OCI-LY1 (cell line): ENCODE measurements around the gene PAK4.

Experiments used
- H2AFZ ChIP-seq: fragments of 200-600 bp; sonication (generic), shearing (Covaris generic); 2 replicates; pipeline ENCODE4 v1.6.0; 2014; ENCODE audit warnings: antibody characterized with exemption, mild to moderate bottlenecking, low read length
- H3F3A ChIP-seq: fragments of 200-600 bp; sonication (generic), shearing (Covaris generic); 2 replicates; pipeline ENCODE4 v1.6.0; 2014; ENCODE audit warnings: mild to moderate bottlenecking, antibody characterized with exemption, low read length, moderate library complexity; ENCODE audit not compliant: insufficient read depth
- H3K27ac ChIP-seq: fragments of 200-600 bp; sonication (generic); 2 replicates; pipeline ENCODE4 v1.5.1; 2014; ENCODE audit warnings: low read length, mixed run types, mild to moderate bottlenecking, low read depth; ENCODE audit not compliant: poor library complexity, severe bottlenecking
- H3K27me3 ChIP-seq: fragments of 200-600 bp; sonication (generic); 2 replicates; pipeline ENCODE4 v1.6.0; 2014; ENCODE audit warnings: antibody characterized with exemption, mild to moderate bottlenecking, low read length, moderate library complexity; ENCODE audit not compliant: insufficient read depth
- H3K36me3 ChIP-seq: fragments of 200-600 bp; sonication (generic); 2 replicates; pipeline ENCODE4 v1.6.1; 2014; ENCODE audit warnings: mild to moderate bottlenecking, antibody characterized with exemption, low read length, moderate library complexity, mixed read lengths; ENCODE audit not compliant: insufficient read depth
- H3K4me1 ChIP-seq: fragments of 200-600 bp; sonication (generic); 2 replicates; pipeline ENCODE4 v1.5.1; 2014; ENCODE audit warnings: mild to moderate bottlenecking, low read length, moderate library complexity; ENCODE audit not compliant: insufficient read depth, severe bottlenecking
- H3K4me2 ChIP-seq: fragments of 200-600 bp; sonication (generic), shearing (Covaris generic); 2 replicates; pipeline ENCODE4 v1.6.1; 2014; ENCODE audit warnings: low read length
- H3K4me3 ChIP-seq: fragments of 200-600 bp; sonication (generic); 2 replicates; pipeline ENCODE4 v1.5.1; 2014; ENCODE audit warnings: low read length, low read depth, mild to moderate bottlenecking, mixed read lengths; ENCODE audit not compliant: poor library complexity, severe bottlenecking
- H3K79me2 ChIP-seq: fragments of 200-600 bp; shearing (Covaris generic); 2 replicates; pipeline ENCODE4 v1.6.1; 2016; ENCODE audit warnings: mixed run types, low read length, mixed read lengths; ENCODE audit not compliant: insufficient read depth
- H3K9ac ChIP-seq: fragments of 200-600 bp; sonication (generic), shearing (Covaris generic); 2 replicates; pipeline ENCODE4 v1.6.1; 2014; ENCODE audit warnings: mild to moderate bottlenecking, low read length, mixed read lengths
- H3K9me2 ChIP-seq: fragments of 200-600 bp; sonication (generic), shearing (Covaris generic); 2 replicates; pipeline ENCODE4 v1.6.1; 2014; ENCODE audit warnings: low read depth, mild to moderate bottlenecking, low read length, mixed read lengths
- H3K9me3 ChIP-seq: fragments of 200-600 bp; shearing (Covaris generic); 2 replicates; pipeline ENCODE4 v1.6.1; 2014; ENCODE audit warnings: low read length, mixed read lengths
- H4K20me1 ChIP-seq: fragments of 200-600 bp; sonication (generic), shearing (Covaris generic); 2 replicates; pipeline ENCODE4 v1.6.0; 2016; ENCODE audit warnings: mild to moderate bottlenecking, low read length; ENCODE audit not compliant: insufficient read depth
- CTCF ChIP-seq: fragments of 200-600 bp; sonication (generic), shearing (Covaris generic); IDR thresholded peaks from 2 replicates; pipeline ENCODE4 v1.5.1; 2017; ENCODE audit warnings: mild to moderate bottlenecking, antibody characterized with exemption, low read length, moderate library complexity, mixed read lengths
- EZH2 ChIP-seq: fragments of 200-600 bp; sonication (generic), shearing (Covaris generic); IDR thresholded peaks from 2 replicates; pipeline ENCODE4 v1.8.0; 2017; ENCODE audit warnings: borderline replicate concordance, mixed run types, mild to moderate bottlenecking, antibody characterized with exemption, low read length, moderate library complexity, mixed read lengths

The PAK4 gene

GRCh38 chr19:39200066-39200802 lies 74.6 kb downstream of the PAK4 start:
- Histone ChIP-seq H3K79me2 (no peaks in the 10 kb centered on the region), H3K4me3 (no peak overlapping the region), H3K36me3 (no peaks in the 10 kb centered on the region), H3K4me1 (no peaks in the 10 kb centered on the region), H3K27me3 (no peaks in the 10 kb centered on the region), H3K9me3 (no peaks in the 10 kb centered on the region), H3K9ac (no peak overlapping the region), H3K4me2 (no peak overlapping the region), H3F3A (no peaks in the 10 kb centered on the region), H2AFZ (no peak overlapping the region), H3K27ac (no peak overlapping the region), H4K20me1 (no peaks in the 10 kb centered on the region), H3K9me2 (no peaks in the 10 kb centered on the region)
- TF ChIP-seq EZH2 (no peak), CTCF (no peak)

- no peaks in the 10 kb centered on the region for H3K9me2 ChIP-seq
- no peaks in the 10 kb centered on the region for H3K4me1 ChIP-seq
- H3K4me3 ChIP-seq: no peak overlapping the region
- H3K27me3 ChIP-seq: no peaks in the 10 kb centered on the region
- TF ChIP-seq EZH2 (no peak), CTCF (no peak)
- no peak overlapping the region for H3K27ac ChIP-seq
- H3K4me2 ChIP-seq: no peak overlapping the region
- H3K79me2 ChIP-seq: no peaks in the 10 kb centered on the region
- H3K9me3 ChIP-seq: no peaks in the 10 kb centered on the region
- no peaks in the 10 kb centered on the region for H4K20me1 ChIP-seq
- no peaks in the 10 kb centered on the region for H3K36me3 ChIP-seq
- H3F3A ChIP-seq: no peaks in the 10 kb centered on the region
- H3K9ac ChIP-seq: no peak overlapping the region
- H2AFZ ChIP-seq: no peak overlapping the region
These were observed 75.2 kb downstream of the PAK4 start for GRCh38 chr19:39200803-39201115.

GRCh38 chr19:39202998-39203355 lies 77.4 kb downstream of the PAK4 start:
- 0 out of 2 replicates have a peak, but pooled peaks cover 5% of the 10 kb centered on the region for H3K27me3 ChIP-seq
- no peak overlapping the region for H3K9ac ChIP-seq
- H3K36me3 ChIP-seq: no peaks in the 10 kb centered on the region

More at GRCh38 chr19:39202998-39203355, 77.4 kb downstream of the PAK4 start:
- Histone ChIP-seq H2AFZ (no peak overlapping the region), H3K4me2 (no peak overlapping the region), H3K9me2 (no peaks in the 10 kb centered on the region), H3F3A (no peaks in the 10 kb centered on the region), H3K27ac (no peak overlapping the region), H4K20me1 (no peaks in the 10 kb centered on the region), H3K4me1 (no peaks in the 10 kb centered on the region), H3K4me3 (no peak overlapping the region), H3K79me2 (no peaks in the 10 kb centered on the region), H3K9me3 (no peaks in the 10 kb centered on the region)
- TF ChIP-seq CTCF (no peak), EZH2 (no peak)
